NCI-H345 treated with DMSO at 0.1 percent for 48 hours (cell line): Measurements from ENCODE around the gene TAAR6.
"Not testable (repeated sequence)": the region's sequence is repeated elsewhere in the genome, so short reads cannot be mapped to it uniquely, and the experiment has no call there.

Experiments used
- DNase-seq: peaks from one replicate; lab custom pipeline; 2025; ENCODE audit not compliant: unreplicated experiment; lab: John Stamatoyannopoulos, UW

TAAR6 gene, protein sequence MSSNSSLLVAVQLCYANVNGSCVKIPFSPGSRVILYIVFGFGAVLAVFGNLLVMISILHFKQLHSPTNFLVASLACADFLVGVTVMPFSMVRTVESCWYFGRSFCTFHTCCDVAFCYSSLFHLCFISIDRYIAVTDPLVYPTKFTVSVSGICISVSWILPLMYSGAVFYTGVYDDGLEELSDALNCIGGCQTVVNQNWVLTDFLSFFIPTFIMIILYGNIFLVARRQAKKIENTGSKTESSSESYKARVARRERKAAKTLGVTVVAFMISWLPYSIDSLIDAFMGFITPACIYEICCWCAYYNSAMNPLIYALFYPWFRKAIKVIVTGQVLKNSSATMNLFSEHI

DNA sequence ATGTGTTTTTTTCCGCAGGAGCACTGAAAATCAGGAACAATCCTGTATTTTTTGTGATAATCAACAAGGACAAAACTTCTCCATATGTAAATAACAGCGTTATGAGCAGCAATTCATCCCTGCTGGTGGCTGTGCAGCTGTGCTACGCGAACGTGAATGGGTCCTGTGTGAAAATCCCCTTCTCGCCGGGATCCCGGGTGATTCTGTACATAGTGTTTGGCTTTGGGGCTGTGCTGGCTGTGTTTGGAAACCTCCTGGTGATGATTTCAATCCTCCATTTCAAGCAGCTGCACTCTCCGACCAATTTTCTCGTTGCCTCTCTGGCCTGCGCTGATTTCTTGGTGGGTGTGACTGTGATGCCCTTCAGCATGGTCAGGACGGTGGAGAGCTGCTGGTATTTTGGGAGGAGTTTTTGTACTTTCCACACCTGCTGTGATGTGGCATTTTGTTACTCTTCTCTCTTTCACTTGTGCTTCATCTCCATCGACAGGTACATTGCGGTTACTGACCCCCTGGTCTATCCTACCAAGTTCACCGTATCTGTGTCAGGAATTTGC, at the start of gene TAAR6:
Gene TAAR6 (plus strand): TSS at position 102 of the 557 bp plus-strand sequence. CDS start 0 bp downstream, at position 102.
- no peak for DNase-seq

DNA sequence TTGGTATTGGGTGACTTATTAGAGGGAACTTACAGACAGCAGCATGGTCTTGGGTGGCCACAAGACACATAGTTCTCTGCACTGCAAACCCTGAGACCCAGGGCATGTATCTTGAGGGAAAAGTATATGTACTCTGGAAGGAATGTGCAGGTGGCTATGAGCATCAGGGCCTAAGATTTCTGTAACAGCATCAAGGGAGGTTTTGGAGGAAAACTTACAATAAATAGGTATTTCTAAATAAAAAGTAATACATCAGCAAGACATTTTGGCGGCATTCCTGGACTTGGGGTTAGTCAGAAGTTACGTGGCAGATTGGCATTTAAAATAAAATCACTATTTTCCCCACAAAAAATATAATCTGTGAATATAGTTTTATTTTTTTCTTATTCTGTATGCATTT, 49.2 kb upstream of the TAAR6 start:
- DNase-seq, result no peak

DNA sequence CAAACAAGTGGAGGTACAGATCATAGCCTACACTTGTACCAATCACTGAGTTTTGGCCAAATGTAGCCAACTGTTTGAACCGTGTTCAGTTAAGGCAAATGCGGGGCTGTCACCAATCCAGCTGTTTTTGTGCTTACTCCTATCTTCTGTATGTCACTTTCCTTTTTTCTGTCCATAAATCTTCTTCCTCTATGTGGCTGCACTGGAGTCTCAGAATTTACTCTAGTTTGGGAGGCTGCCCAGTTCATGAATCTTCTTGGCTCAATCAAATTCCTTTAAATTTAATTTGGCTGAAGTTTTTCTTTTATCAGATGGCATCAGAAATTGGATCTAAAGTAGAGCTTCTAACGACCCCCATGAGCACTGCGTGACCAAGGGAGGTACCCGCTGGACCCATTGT, 45.5 kb upstream of the TAAR6 start:
- no peak for DNase-seq

DNA sequence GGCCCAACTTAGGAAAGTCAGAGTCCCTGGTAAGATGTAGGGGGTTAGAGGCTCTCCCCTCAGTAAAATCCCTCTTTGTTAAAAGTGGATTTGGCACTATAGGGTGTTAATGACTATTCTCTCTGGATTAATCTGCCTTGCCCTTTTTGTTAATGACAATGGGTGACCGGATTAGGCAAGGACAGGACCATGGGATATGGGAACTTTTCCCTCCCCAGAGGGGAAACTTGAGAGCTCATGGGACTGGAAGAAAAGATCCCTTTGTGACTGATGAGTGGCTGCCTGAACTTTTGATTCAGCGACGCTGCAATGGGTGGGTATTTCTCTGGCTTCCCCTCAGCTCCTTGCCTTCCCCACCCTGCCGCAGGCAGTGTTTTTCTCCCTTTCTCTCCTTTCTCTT, 44.3 kb upstream of the TAAR6 start:
- DNase-seq, result no peak

DNA sequence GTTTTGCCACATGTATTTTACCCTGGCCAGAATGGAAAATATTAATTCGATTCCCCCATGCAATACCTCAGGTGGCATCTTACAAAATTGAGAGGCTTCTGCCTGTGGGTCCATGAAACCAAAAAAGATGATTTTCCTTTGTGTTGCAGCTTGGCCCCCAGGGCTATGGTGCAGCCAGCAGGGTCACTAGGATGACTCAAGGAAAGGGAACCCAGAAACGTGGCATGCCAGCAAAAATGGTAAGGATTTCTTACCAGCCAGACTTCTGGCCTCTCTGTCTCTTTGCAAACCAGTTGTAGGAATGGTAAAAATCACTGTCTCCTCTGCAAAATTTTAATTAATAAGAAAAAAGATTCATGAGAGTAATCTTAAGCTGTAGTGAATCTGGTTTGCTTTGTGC, 43.7 kb upstream of the TAAR6 start:
- DNase-seq, result no peak

DNA sequence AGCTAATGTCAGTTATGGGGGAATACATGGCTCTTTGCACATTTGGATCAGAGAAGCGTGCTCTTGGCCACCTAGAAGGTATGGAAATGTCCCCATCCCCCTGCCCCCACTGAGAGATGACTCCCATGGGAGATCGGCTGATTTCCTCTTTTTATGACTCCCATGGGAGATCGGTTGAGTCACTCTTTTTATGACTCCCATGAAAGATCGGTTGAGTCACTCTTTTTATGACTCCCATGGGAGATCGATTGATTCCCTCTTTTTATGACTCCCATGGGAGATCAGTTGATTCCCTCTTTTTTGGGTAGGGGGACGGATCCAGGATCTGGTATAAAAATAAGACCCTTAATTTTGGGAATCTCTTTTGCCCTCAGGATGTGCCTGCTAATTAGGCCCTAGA, 42.3 kb upstream of the TAAR6 start:
- no peak for DNase-seq

DNA sequence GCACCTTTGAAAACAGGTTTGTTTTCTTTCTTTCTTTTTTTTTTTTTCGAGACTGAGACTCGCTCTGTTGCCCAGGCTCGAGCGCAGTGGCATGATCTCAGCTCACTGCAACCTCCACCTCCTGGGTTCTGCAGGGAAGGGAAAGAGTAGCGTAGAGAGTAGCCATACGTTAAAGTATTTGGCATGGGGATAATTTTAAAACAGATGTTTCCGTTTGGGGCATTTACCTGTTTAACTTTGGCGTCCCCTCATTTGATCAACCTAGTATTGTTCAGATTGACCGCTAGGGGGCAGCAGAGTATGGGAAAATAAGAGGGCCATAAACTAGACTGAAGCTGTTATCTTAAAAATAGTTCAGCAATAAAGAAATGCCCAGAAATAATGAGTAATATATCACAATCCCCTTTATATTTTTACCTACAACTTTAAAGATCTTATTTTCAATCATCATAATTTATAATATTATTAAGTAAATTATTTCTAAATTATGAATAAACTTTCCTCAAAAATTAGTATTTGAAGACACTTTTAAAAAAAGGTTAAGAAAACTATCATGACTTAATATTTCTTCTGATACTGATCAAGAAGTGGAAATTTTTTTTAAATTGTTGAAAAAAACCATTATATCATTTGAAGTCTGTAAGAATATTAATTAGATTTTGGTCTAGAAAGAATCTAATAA, 39.7 kb upstream of the TAAR6 start:
- DNase-seq, result peak; percentile 37

DNA sequence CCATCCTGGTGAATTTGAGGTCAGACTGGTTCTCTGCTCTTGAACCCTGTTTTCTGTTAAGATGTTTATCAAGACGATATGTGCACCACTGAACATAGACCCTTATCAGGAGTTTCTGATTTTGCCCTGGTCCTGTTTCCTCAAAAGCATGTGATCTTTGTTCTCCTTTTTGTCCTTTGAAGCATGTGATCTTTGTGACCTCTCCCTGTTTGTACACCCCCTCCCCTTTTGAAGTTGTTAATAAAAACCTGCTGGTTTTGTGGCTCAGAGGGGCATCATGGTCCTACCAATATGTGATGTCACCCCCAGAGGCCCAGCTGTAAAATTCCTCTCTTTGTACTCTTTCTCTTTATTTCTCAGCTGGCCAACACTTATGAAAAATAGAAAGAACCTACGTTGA, 35.6 kb upstream of the TAAR6 start:
- DNase-seq, result not testable (repeated sequence)

DNA sequence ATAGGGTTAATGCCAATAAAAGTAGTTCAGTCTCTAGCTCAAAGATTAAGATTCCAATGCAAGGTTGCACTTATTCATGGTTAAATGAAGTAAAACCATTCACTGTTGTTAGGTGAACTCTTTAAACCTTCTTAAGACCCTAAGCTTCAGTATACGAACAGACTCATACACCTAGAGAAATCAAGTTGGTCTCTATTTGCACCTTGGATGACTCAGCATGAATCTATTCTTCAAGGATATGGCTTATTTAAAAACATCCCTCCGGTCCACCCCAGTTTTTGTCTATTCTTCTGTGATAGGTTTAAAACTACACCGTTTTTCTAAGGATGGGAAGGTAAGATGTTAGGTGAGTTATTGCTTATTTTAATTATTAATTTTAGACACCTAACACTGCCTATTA, 33.0 kb upstream of the TAAR6 start:
- DNase-seq, result no peak

DNA sequence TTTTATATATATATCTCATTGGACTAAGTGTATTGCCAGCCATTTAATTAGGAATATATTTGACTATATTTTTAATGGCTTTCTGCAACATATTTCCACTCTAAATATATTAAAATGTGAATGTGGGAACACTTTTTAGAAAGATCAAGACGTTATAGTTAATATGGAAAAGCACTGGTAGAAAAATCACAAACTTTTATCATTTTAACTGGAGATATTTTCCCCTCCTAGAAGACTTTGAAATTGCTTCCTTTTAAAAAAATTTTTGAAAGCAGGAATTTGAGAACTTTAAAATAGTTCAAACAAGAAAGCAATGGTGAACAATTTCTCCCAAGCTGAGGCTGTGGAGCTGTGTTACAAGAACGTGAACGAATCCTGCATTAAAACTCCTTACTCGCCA, 32.1 kb upstream of the TAAR6 start, which contains the start of gene TAAR9:
Gene TAAR9 (plus strand): TSS at position 301 of the 400 bp plus-strand sequence. CDS start 13 bp downstream, at position 314.
- DNase-seq, result no peak

DNA sequence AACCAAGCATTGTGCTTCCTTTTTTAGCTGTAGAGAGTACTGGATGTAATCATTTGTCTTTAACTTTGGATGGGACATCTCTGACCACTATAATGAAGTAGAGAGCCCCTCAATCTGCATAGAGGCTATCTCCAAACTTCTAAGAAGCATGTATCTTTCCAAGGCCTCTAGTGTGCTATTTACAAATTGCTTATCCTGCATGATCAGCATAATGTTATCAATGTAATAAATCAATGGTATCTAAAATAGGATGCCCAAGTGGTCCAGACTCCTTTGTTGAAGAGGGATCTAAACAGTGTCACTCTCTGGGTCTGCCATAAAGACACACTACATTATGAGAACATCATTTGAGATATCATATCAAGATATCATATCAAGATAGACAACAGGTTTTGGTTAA, 25.3 kb upstream of the TAAR6 start:
- DNase-seq, result no peak

DNA sequence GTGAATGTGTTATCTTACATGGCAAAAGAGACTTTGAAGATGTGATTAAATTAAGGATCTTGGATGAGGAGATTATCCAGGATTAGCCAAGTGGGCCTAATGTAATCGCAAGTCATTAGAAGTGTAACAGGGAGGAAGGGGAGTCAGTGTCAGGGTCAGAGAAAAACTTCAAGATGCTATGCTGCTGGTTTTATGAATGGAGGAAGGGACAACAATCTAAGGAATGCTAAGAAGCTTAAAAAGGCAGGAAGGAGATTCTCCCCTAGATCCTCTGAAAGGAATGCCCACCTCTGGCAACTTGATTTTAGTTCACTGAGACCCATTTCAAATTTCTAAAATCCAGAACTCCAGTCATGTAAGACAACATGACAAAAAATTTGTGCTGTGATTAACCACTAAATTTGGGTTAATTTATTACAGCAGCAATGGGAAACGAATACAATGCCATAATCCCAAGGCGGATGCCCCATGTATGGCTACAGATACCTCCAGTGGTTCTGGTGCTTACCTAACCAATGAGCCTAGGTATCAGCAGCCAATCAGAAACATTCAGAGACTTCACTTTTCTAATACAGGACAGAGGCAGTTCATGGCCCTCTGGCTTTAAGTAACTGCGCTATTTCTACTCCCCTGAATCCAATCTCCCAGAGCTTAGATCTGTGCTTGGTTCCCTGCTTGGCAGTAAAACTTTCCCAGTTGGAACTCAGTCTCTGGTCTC, 21.2 kb upstream of the TAAR6 start:
- DNase-seq, result no peak

DNA sequence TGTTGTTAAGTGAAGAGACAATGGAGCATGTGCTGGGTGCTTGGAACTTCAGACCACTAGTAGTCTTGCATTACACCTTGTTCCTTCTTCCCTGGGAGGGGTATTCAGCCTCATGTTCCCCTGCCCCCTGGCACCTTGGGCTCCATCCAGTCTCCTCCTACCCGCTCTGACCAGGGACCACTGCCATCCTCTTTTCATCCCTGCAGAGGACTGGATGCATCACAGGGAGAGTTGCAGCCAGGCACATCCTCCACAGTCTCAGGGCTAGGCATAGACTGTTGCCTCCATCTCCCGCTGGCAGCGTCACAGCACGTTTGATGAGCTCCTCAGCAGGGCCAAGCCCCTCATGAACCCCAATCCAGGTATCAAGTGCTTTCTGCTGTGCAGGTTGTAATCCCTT, 18.9 kb upstream of the TAAR6 start:
- DNase-seq, result no peak

DNA sequence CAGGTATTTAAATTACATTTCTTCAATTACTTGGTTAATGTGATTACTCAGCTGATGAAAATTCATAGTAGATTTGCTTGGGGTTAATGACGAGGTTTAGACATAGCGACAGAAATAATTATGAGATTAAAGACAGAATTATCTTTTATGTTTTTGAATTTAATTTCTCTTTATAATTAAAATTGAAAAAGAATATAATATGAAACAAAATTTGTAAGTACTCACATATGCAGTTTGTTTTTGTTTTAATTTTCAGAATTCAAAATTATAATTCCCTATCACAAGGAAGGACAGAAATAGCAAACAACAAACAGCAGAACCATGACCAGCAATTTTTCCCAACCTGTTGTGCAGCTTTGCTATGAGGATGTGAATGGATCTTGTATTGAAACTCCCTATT, 17.8 kb upstream of the TAAR6 start, which contains the start of gene TAAR8:
Gene TAAR8 (plus strand): TSS at position 301 of the 400 bp plus-strand sequence. CDS start 21 bp downstream, at position 322.
- no peak for DNase-seq

DNA sequence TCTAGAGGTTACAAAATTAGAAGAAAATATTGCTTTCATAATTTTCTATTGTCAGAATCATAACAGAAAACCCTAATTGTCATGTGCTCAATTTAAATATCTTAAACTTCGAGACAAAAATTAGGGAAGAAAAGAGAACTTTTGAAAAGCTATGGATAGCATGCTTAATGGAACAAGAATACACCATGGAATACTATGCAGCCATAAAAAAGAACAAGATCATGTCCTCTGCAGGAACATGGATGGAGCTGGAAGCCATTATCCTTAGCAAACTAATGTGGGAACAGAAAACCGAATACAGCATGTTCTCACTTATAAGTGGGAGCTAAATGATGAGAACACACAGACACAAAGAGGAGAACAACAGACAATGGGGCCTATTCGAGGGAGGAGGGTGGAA, 10.0 kb upstream of the TAAR6 start:
- not testable (repeated sequence) for DNase-seq

DNA sequence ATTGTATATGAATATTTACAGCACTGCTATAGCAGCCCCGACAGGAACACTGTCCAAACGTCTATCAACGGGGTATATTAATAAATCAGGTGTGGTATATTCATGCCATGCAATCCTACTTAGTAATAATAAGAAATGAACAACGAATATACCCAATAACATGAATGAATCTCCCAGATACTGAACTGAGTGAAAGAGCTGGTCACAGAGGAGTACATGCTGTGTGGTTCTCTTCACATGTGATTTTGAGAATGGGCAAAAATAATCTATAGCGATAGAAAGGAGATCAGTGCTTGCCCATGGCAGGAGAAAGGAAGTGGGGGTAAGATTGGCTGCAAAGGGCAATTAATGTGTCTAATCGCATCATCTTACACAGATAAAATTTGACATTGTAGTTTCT, 3.7 kb upstream of the TAAR6 start:
- DNase-seq, result no peak

DNA sequence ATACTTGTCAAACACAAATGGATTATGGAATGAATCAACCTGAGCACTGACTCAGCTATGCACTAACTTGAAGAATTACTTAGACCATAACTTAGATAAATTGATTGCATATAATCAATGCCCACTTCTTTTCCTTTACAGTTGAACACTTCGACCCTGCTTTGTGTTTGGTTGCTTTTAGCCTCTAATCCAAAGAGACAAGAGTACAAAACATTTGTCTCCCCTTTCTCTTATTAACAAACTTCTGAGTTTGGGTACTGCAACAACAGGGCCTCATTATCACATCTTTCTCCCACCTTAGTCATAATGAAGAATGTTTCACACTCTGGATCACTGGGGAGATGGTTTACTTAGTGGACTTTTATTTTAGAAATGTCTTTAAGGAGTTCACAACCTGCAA, 2.6 kb upstream of the TAAR6 start:
- DNase-seq, result no peak

DNA sequence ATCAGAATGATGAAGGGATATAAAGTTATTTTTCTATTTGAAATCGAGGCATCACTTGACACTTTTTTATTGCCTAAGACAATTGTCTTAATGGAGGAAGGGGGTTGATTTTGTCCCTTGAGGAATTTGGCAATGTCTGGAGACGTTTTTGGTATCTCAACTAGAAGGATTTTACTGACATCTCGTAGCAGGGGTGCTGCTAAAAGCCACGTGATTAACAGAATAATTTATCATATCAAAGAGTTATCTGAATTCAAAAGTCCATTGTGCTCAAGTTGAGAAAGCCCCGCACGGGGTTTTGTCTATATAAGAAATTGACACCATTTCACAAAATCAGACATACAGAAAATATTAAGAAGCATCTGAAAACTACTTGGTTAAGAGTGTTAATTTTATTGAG, 1.5 kb upstream of the TAAR6 start:
- DNase-seq, result no peak

DNA sequence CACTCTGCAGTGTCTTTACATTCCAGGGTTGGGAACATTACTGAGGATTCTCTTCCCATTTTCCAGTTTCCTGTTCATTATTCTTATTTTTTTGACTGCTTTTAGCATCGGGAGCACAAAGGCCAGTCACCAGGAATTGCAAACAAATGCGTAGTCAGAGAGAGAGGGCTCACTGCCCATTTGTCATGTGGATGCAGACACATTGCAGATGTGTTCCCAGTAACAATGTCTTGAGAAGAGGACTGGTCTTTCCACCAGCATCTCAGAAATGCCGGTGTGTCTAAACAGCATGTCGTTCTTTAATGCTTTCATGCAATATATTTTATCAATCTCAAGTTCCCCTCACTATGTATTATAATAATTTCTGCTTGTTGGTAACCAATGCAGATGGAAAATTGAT, 952 bp upstream of the TAAR6 start:
- no peak for DNase-seq

DNA sequence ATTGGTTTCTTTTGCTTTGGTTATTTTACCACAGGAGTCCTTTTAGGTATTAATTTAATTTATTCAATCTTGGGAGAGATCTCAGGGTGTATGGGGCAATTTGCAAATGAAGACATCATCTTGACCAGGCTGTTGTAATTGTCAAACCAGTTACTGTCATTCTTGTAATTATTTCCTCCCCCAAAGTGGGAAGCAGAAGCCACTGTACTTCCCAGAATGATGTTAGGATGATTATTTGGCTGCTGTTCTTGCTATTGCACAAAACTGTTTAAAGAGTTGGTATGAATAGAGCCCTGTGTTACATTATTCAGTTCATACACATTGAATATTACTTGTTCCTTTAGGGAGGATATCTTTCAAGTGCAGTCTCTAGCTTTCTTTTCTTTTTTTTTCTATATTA, 1.7 kb downstream of the TAAR6 start:
- DNase-seq, result no peak

DNA sequence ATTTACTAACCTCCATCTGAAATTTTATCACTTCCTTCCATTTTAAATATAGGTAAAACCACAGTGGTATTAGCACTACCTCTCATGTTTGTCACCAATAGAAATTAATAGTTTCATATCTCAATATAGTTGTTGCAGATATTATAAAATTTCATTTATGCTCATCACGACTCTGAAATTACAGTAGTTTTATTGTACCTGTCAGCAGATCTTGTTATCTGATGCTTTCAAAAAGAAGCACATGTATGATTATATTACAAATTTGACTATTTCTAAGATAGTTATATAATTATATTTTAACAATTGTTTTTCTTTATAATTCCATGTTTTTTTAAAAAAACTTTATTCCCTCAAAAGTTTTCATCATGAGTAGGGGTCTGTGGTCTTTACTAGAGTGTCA, 14.6 kb downstream of the TAAR6 start:
- DNase-seq, result no peak

DNA sequence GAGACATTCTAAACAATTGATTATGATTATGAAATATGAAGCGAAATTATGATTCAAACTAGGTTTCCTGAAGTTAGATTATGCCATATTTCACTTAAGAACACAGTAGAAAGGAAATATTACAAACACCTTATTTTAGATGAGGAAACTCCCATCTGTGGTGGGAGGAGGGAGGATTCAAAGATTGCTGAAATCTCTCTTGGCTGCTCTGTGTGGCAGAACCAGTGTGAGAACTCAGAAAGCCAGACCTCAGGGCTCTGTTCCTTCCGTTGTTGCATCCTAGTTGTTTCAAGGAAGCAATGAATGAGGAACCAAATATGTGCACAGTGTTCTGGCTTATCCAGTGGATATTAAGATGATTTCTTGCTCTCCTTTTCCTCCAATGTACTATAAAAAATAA, 17.3 kb downstream of the TAAR6 start:
- no peak for DNase-seq
